Measurements from ENCODE around the gene CCDC43. TPM values are rescaled to one million over a fixed set of nuclear protein-coding genes. Genes with fewer than 3 reads are reported as not detected.
"Not testable (repeated sequence)": the region's sequence is repeated elsewhere in the genome, so short reads cannot be mapped to it uniquely, and the experiment has no call there.

Gene CCDC43
- 10 to 100 TPM; 24.0 to 26.3 TPM for total RNA-seq

- ATAC-seq (peak; percentile 99), DNase-seq (peak; percentile 94)
- H3K4me3 Mint-ChIP-seq: peak within 1 kb of the TSS; percentile 98
- H3K36me3 Mint-ChIP-seq (ENCODE audit: low read depth): peaks cover 3% of the 10 kb centered on the region
- peaks cover 28% of the 10 kb centered on the region for H3K4me1 Mint-ChIP-seq (ENCODE audit: low read depth)
- H3K27me3 Mint-ChIP-seq (ENCODE audit: low read depth): no peaks in the 10 kb centered on the region
- peak within 1 kb of the TSS; percentile 93 for H3K27ac Mint-ChIP-seq
- H3K9me3 Mint-ChIP-seq (ENCODE audit: insufficient read depth): no peaks in the 10 kb centered on the region
- CTCF ChIA-PET: interaction anchor here (0.8 to 4.0 kb wide), 8 partner anchors 8 to 156 kb away, joined by 3 to 21 read pairs (median 4); partner anchors contain the start of gene DBF4B
- POLR2A ChIA-PET: interaction anchor here (0.6 to 2.5 kb wide), 9 partner anchors 15 to 266 kb away, joined by 3 to 21 read pairs (median 4); partner anchors contain the start of genes DBF4B, EFTUD2 and GPATCH8
Measured at GRCh38 chr17:44689477-44690217, at the start of gene CCDC43. Gene CCDC43, minus strand, starts transcription at chr17:44689776. Its CDS starts 23 bp downstream, at chr17:44689753.

GRCh38 chr17:44738214-44738906 is 48.8 kb upstream of the CCDC43 start:
- no peaks in the 10 kb centered on the region for H3K27me3 Mint-ChIP-seq (ENCODE audit: low read depth)
- no peak overlapping the region for H3K4me3 Mint-ChIP-seq
- H3K27ac Mint-ChIP-seq: no peak overlapping the region
- CTCF ChIA-PET: no interaction called here
- POLR2A ChIA-PET: no interaction called here
- H3K36me3 Mint-ChIP-seq (ENCODE audit: low read depth): peaks cover 44% of the 10 kb centered on the region
- DNase-seq: no peak
- no peaks in the 10 kb centered on the region for H3K4me1 Mint-ChIP-seq (ENCODE audit: low read depth)
- ATAC-seq: no peak
- H3K9me3 Mint-ChIP-seq (ENCODE audit: insufficient read depth): no peaks in the 10 kb centered on the region

- POLR2A ChIA-PET: no interaction called here
- ATAC-seq: no peak
Measured at GRCh38 chr17:44736551-44737240, 47.1 kb upstream of the CCDC43 start.

GRCh38 chr17:44734272-44734671 is 44.7 kb upstream of the CCDC43 start:
- POLR2A ChIA-PET: no interaction called here
- CTCF ChIA-PET: no interaction called here
- H3K27me3 Mint-ChIP-seq (ENCODE audit: low read depth): no peaks in the 10 kb centered on the region
- H3K4me3 Mint-ChIP-seq: no peak overlapping the region
- DNase-seq (no peak), ATAC-seq (no peak)
- no peaks in the 10 kb centered on the region for H3K4me1 Mint-ChIP-seq (ENCODE audit: low read depth)
- peaks cover 58% of the 10 kb centered on the region for H3K36me3 Mint-ChIP-seq (ENCODE audit: low read depth)
- no peaks in the 10 kb centered on the region for H3K9me3 Mint-ChIP-seq (ENCODE audit: insufficient read depth)
- no peak overlapping the region for H3K27ac Mint-ChIP-seq

More at GRCh38 chr17:44736551-44737240, 47.1 kb upstream of the CCDC43 start:
- no peak overlapping the region for H3K4me3 Mint-ChIP-seq
- H3K9me3 Mint-ChIP-seq (ENCODE audit: insufficient read depth): no peaks in the 10 kb centered on the region
- no peaks in the 10 kb centered on the region for H3K27me3 Mint-ChIP-seq (ENCODE audit: low read depth)
- H3K27ac Mint-ChIP-seq: no peak overlapping the region
- CTCF ChIA-PET: interaction anchor here (0.8 to 1.2 kb wide), 5 partner anchors 38 to 129 kb away, joined by 3 to 4 read pairs (median 3); no protein-coding TSS in a partner anchor
- H3K36me3 Mint-ChIP-seq (ENCODE audit: low read depth): peaks cover 43% of the 10 kb centered on the region
- no peaks in the 10 kb centered on the region for H3K4me1 Mint-ChIP-seq (ENCODE audit: low read depth)
- no peak for DNase-seq

GRCh38 chr17:44733753-44734152 is 44.2 kb upstream of the CCDC43 start:
- no peak overlapping the region for H3K27ac Mint-ChIP-seq
- DNase-seq (no peak), ATAC-seq (no peak)
- no peaks in the 10 kb centered on the region for H3K4me1 Mint-ChIP-seq (ENCODE audit: low read depth)
- no peak overlapping the region for H3K4me3 Mint-ChIP-seq
- H3K9me3 Mint-ChIP-seq (ENCODE audit: insufficient read depth): no peaks in the 10 kb centered on the region
- H3K27me3 Mint-ChIP-seq (ENCODE audit: low read depth): no peaks in the 10 kb centered on the region
- POLR2A ChIA-PET: no interaction called here
- CTCF ChIA-PET: no interaction called here
- H3K36me3 Mint-ChIP-seq (ENCODE audit: low read depth): peaks cover 58% of the 10 kb centered on the region

- POLR2A ChIA-PET; H3K4me3 Mint-ChIP-seq; H3K27me3 Mint-ChIP-seq (ENCODE audit: low read depth); CTCF ChIA-PET; H3K27ac Mint-ChIP-seq; H3K9me3 Mint-ChIP-seq (ENCODE audit: insufficient read depth); H3K4me1 Mint-ChIP-seq (ENCODE audit: low read depth); ATAC-seq; DNase-seq: not testable (repeated sequence)
- peaks cover 32% of the 10 kb centered on the region for H3K36me3 Mint-ChIP-seq (ENCODE audit: low read depth)
Measured at GRCh38 chr17:44726121-44726520, 36.5 kb upstream of the CCDC43 start.

- peaks cover 27% of the 10 kb centered on the region for H3K36me3 Mint-ChIP-seq (ENCODE audit: low read depth)
- DNase-seq: no peak
- CTCF ChIA-PET: no interaction called here
Measured at GRCh38 chr17:44722254-44722653, 32.7 kb upstream of the CCDC43 start.

GRCh38 chr17:44719444-44719843 is 29.9 kb upstream of the CCDC43 start:
- ChIA-PET CTCF (no interaction called here), POLR2A (interaction anchor here (0.6 kb wide), 1 partner anchor 70 kb away, joined by 3 read pairs; no protein-coding TSS in a partner anchor)
- Mint-ChIP-seq H3K4me3 (no peak overlapping the region), H3K9me3 (ENCODE audit: insufficient read depth) (no peaks in the 10 kb centered on the region), H3K27ac (no peak overlapping the region), H3K4me1 (ENCODE audit: low read depth) (no peaks in the 10 kb centered on the region), H3K36me3 (ENCODE audit: low read depth) (peaks cover 30% of the 10 kb centered on the region), H3K27me3 (ENCODE audit: low read depth) (no peaks in the 10 kb centered on the region)
- ATAC-seq (no peak), DNase-seq (no peak)

More at GRCh38 chr17:44722254-44722653, 32.7 kb upstream of the CCDC43 start:
- POLR2A ChIA-PET: no interaction called here
- no peak overlapping the region for H3K4me3 Mint-ChIP-seq
- no peaks in the 10 kb centered on the region for H3K4me1 Mint-ChIP-seq (ENCODE audit: low read depth)
- no peak overlapping the region for H3K27ac Mint-ChIP-seq
- H3K9me3 Mint-ChIP-seq (ENCODE audit: insufficient read depth): no peaks in the 10 kb centered on the region
- no peak for ATAC-seq
- no peaks in the 10 kb centered on the region for H3K27me3 Mint-ChIP-seq (ENCODE audit: low read depth)

- H3K4me3 Mint-ChIP-seq: no peak within 1 kb of the TSS
- no peak within 1 kb of the TSS for H3K27ac Mint-ChIP-seq
- DNase-seq (peak; percentile 91), ATAC-seq (peak; percentile 85)
- peaks cover 7% of the 10 kb centered on the region for H3K27me3 Mint-ChIP-seq (ENCODE audit: low read depth)
- H3K9me3 Mint-ChIP-seq (ENCODE audit: insufficient read depth): no peaks in the 10 kb centered on the region
- ChIA-PET CTCF (interaction anchor here (1.1 to 2.8 kb wide), 2 partner anchors 19 to 175 kb away, joined by 5 to 21 read pairs; partner anchors contain the start of gene CCDC43), POLR2A (interaction anchor here (0.6 to 2.4 kb wide), 4 partner anchors 17 to 283 kb away, joined by 3 to 21 read pairs (median 4); partner anchors contain the start of gene CCDC43)
- H3K36me3 Mint-ChIP-seq (ENCODE audit: low read depth): peaks cover 6% of the 10 kb centered on the region
- peaks cover 5% of the 10 kb centered on the region for H3K4me1 Mint-ChIP-seq (ENCODE audit: low read depth)
Measured at GRCh38 chr17:44708401-44709263, 19.1 kb upstream of the CCDC43 start, which contains the start of gene DBF4B. Gene DBF4B, plus strand, starts transcription at chr17:44708665. Its CDS starts 156 bp downstream, at chr17:44708821.

GRCh38 chr17:44707755-44708400 is 18.3 kb upstream of the CCDC43 start:
- Mint-ChIP-seq H3K4me3 (no peak overlapping the region), H3K27ac (no peak overlapping the region), H3K27me3 (ENCODE audit: low read depth) (peaks cover 7% of the 10 kb centered on the region), H3K4me1 (ENCODE audit: low read depth) (peaks cover 5% of the 10 kb centered on the region), H3K9me3 (ENCODE audit: insufficient read depth) (no peaks in the 10 kb centered on the region), H3K36me3 (ENCODE audit: low read depth) (peaks cover 5% of the 10 kb centered on the region)
- ChIA-PET CTCF (interaction anchor here (1.1 to 2.8 kb wide), 2 partner anchors 18 to 174 kb away, joined by 5 to 21 read pairs; partner anchors contain the start of gene CCDC43), POLR2A (interaction anchor here (0.7 to 2.4 kb wide), 4 partner anchors 13 to 72 kb away, joined by 3 to 21 read pairs (median 4); partner anchors contain the start of gene CCDC43)
- DNase-seq (no peak), ATAC-seq (no peak)
